K562 (cell line): ENCODE data around the gene ZDHHC16. TPM values are rescaled to one million over a fixed set of nuclear protein-coding genes. Genes with fewer than 3 reads are reported as not detected.

Source experiments
- ATAC-seq: fragments of 200-7000 bp; cut with Tn5 transposase; 3 replicates; pipeline ENCODE4 v1.9.1; 2020; ENCODE audit warnings: moderate library complexity
- BruUV-seq: library from RNA; stranded (reverse); fragments of 400-500 nt; replicated peaks from 2 replicates; lab custom pipeline; 2021; lab: Mats Ljungman, UMichigan
- CTCF ChIA-PET: fragments of 300-600 bp; formaldehyde crosslinking; extraction: SDS; loops from one replicate; lab custom pipeline; 2021; ENCODE audit warnings: low intra/inter-chr PET ratio; lab: Yijun Ruan, JAX
- POLR2A ChIA-PET: fragments of 300-600, 350-650 bp; sonication (Branson Sonifier 250); formaldehyde crosslinking; extraction: SDS; loops from one replicate; lab custom pipeline; 2021; ENCODE audit warnings: antibody characterized with exemption, inconsistent platforms; lab: Yijun Ruan, JAX
- DNase-seq, 4 experiments: peaks; one replicate each; pipeline versions ENCODE4 v3.0.0 to v3.0.0-alpha.2; 2011 to 2018; ENCODE audit warnings: low spot score in 3 of 4, mixed read lengths in 3 of 4; ENCODE audit errors: extremely low read depth in 1 of 4
- FAIRE-seq: peaks from 2 replicates; lab custom pipeline; 2011; peaks lifted over from hg19 to GRCh38; lab: Jason Lieb, UNC
- H2AFZ ChIP-seq: 2 replicates; pipeline ENCODE4 v1.6.0; 2011; ENCODE audit warnings: low read depth, low read length, control low read depth, inconsistent platforms
- H3K27ac ChIP-seq: fragments of 200-600 bp; 3 replicates; pipeline ENCODE4 v1.8.0; 2011; ENCODE audit warnings: low read depth, mild to moderate bottlenecking, control low read depth, inconsistent platforms, low read length, moderate library complexity, mixed read lengths; ENCODE audit errors: extremely low read depth
- H3K27me3 ChIP-seq, 2 experiments: fragments of 300-600 bp in 1 of 2; 2 replicates in 1 of 2; 3 replicates in 1 of 2; pipeline versions ENCODE4 v1.6.0 to v1.8.0; 2011; ENCODE audit warnings: inconsistent platforms in 2 of 2, low read length in 2 of 2, mild to moderate bottlenecking in 1 of 2, mixed read lengths in 1 of 2, moderate library complexity in 1 of 2; ENCODE audit not compliant: control insufficient read depth in 2 of 2, insufficient read depth in 2 of 2
- H3K36me3 ChIP-seq: fragments of 300-600 bp; 3 replicates; pipeline ENCODE4 v1.8.0; 2011; ENCODE audit warnings: mild to moderate bottlenecking, low read length, inconsistent platforms; ENCODE audit not compliant: control insufficient read depth, insufficient read depth
- H3K4me1 ChIP-seq, 2 experiments: fragments of 200-600 bp in 1 of 2; replicated peaks in 1 of 2; 2 replicates in 1 of 2; 3 replicates in 1 of 2; pipeline versions ENCODE4 v1.5.1 to v1.8.0; 2011; ENCODE audit warnings: inconsistent platforms in 2 of 2, low read length in 2 of 2, mild to moderate bottlenecking in 1 of 2, mixed read lengths in 1 of 2, moderate library complexity in 1 of 2; ENCODE audit not compliant: control insufficient read depth in 2 of 2, insufficient read depth in 2 of 2
- H3K4me2 ChIP-seq: 2 replicates; pipeline ENCODE4 v1.6.1; 2011; ENCODE audit warnings: low read length, control low read depth, inconsistent platforms, mixed read lengths; ENCODE audit not compliant: insufficient read depth
- H3K4me3 ChIP-seq: fragments of 200-600 bp; sonication (generic), shearing (Covaris generic); 2 replicates; pipeline ENCODE4 v1.5.1; 2016; ENCODE audit warnings: control low read depth, inconsistent platforms
- H3K79me2 ChIP-seq: fragments of 200-600 bp; 3 replicates; pipeline ENCODE4 v1.8.0; 2011; ENCODE audit warnings: low read length, inconsistent platforms; ENCODE audit not compliant: control insufficient read depth, insufficient read depth
- H3K9ac ChIP-seq, 2 experiments: 2 replicates each; pipeline versions ENCODE4 v1.6.0 to v1.6.1; 2011; ENCODE audit warnings: low read depth in 2 of 2, low read length in 2 of 2, control low read depth in 1 of 2, inconsistent platforms in 1 of 2, mild to moderate bottlenecking in 1 of 2, mixed read lengths in 1 of 2; ENCODE audit not compliant: insufficient read depth in 1 of 2
- H3K9me1 ChIP-seq: one replicate; pipeline ENCODE4 v1.6.0; 2011; ENCODE audit warnings: inconsistent platforms, mild to moderate bottlenecking, low read length, moderate library complexity; ENCODE audit not compliant: control insufficient read depth, insufficient read depth
- H3K9me3 ChIP-seq: replicated peaks from 2 replicates; pipeline ENCODE4 v1.5.1; 2011; ENCODE audit warnings: low read depth, low read length, inconsistent platforms; ENCODE audit not compliant: control insufficient read depth, insufficient read depth
- H4K20me1 ChIP-seq: replicated peaks from 2 replicates; pipeline ENCODE4 v1.6.1; 2011; ENCODE audit warnings: low read length, inconsistent platforms, mixed read lengths; ENCODE audit not compliant: control insufficient read depth, insufficient read depth
- EHMT2 ChIP-seq: fragments of 450-650 bp; IDR thresholded peaks from 2 replicates; pipeline ENCODE4 v1.6.1; 2018; ENCODE audit warnings: antibody characterized with exemption
- GTF2E2 ChIP-seq: fragments of 200-800 bp; sonication (Bioruptor generic); IDR thresholded peaks from 2 replicates; pipeline ENCODE4 v1.6.1; 2016; ENCODE audit warnings: missing genetic modification characterization, missing compliant biosample characterization
- MAFG ChIP-seq: fragments of 450-650 bp; conservative IDR thresholded peaks from 2 replicates; pipeline ENCODE4 v1.6.1; 2016; ENCODE audit warnings: missing genetic modification characterization, missing compliant biosample characterization
- MXD1 ChIP-seq: fragments of 250-450 bp; sonication (Bioruptor Pico); IDR thresholded peaks from 2 replicates; pipeline ENCODE4 v1.8.0; 2021; ENCODE audit warnings: borderline replicate concordance, mild to moderate bottlenecking, moderate library complexity; ENCODE audit not compliant: poor library complexity, severe bottlenecking
- NFXL1 ChIP-seq: fragments of 450-650 bp; formaldehyde crosslinking; IDR thresholded peaks from 2 replicates; pipeline ENCODE4 v1.4.0; 2021; ENCODE audit warnings: mild to moderate bottlenecking
- POLR2AphosphoS5 ChIP-seq: IDR thresholded peaks from 2 replicates; pipeline ENCODE4 v1.6.1; 2011; ENCODE audit warnings: mild to moderate bottlenecking, low read depth, low read length, moderate library complexity; ENCODE audit not compliant: control insufficient read depth, insufficient read depth
- SOX6 ChIP-seq: fragments of 450-650 bp; IDR thresholded peaks from 2 replicates; pipeline ENCODE4 v1.6.1; 2014; ENCODE audit warnings: mild to moderate bottlenecking
- STAT6 ChIP-seq: sonication (generic); formaldehyde crosslinking; IDR thresholded peaks from 2 replicates; pipeline ENCODE4 v1.8.1; 2023; ENCODE audit warnings: mild to moderate bottlenecking, missing genetic modification reagents
- ZNF212 ChIP-seq: fragments of 450-650 bp; formaldehyde crosslinking; IDR thresholded peaks from 2 replicates; pipeline ENCODE4 v1.4.0; 2020; ENCODE audit warnings: mild to moderate bottlenecking
- ZNF584 ChIP-seq: fragments of 200-800 bp; sonication (Bioruptor generic); IDR thresholded peaks from 2 replicates; pipeline ENCODE4 v1.6.1; 2016; ENCODE audit warnings: low read depth, mild to moderate bottlenecking, missing genetic modification characterization, missing compliant biosample characterization
- ZNF785 ChIP-seq: fragments of 250-450 bp; sonication (Bioruptor Pico); IDR thresholded peaks from 2 replicates; pipeline ENCODE4 v1.4.0; 2020; ENCODE audit warnings: mild to moderate bottlenecking
- WGBS: fragments of 100-300 bp; shearing (Covaris generic); methylation state at CpG from one replicate; pipeline ENCODE4 v1.1.6; 2016; ENCODE audit warnings: low coverage, mixed read lengths; ENCODE audit not compliant: insufficient coverage; ENCODE audit errors: missing lambda C conversion rate; 5-methylcytosine and 5-hydroxymethylcytosine counted together
- in situ Hi-C: fragments of 300-500 bp; cut with MboI; formaldehyde crosslinking; loops from 4 replicates; pipeline ENCODE4 v1.15.0; 2018; ENCODE audit warnings: inconsistent platforms, mixed read lengths
- intact Hi-C: fragments of 100-400 bp; cut with micrococcal nuclease; formaldehyde crosslinking; loops from 2 replicates; pipeline ENCODE4 v1.14.2; 2022
- polyA plus RNA-seq, 8 experiments: library from polyadenylated mRNA; depleted of rRNA in 4 of 8; stranded (reverse) in 5 of 8; unstranded in 3 of 8; fragments of >200 nt; fragmentation: Nextera tagmentation in 2 of 8; fragmentation: Illumina TruSeq in 1 of 8; extraction: Ambion mirVana in 2 of 8; extraction: Trizol in 1 of 8; gene quantifications; 2 replicates each; pipeline versions ENCODE4 v1.2.1 to v1.2.3, GENCODE V29; 2011 to 2014; ENCODE audit warnings: inconsistent platforms in 1 of 8, missing spikeins in 1 of 8
- total RNA-seq, 7 experiments: library from RNA; depleted of rRNA in 6 of 7; stranded (reverse); fragments of >200 nt in 6 of 7; fragmentation: Illumina TruSeq in 2 of 7; extraction: Trizol in 2 of 7; gene quantifications; 2 replicates each; pipeline versions ENCODE4 v1.2.1 to v1.2.3, GENCODE V29; 2011 to 2021; ENCODE audit warnings: low replicate concordance in 1 of 7
- TF ChIP-seq, protein P1 (sequence below): sonication (generic); formaldehyde crosslinking; IDR thresholded peaks from 2 replicates; pipeline ENCODE4 v1.8.1; 2023; ENCODE audit warnings: mild to moderate bottlenecking, missing genetic modification reagents
- TF ChIP-seq, protein P2 (sequence below): sonication (generic); formaldehyde crosslinking; IDR thresholded peaks from 2 replicates; pipeline ENCODE4 v1.5.0; 2020; ENCODE audit warnings: missing genetic modification reagents
- TF ChIP-seq, protein P3 (sequence below): fragments of 250-450 bp; sonication (Bioruptor Pico); IDR thresholded peaks from 2 replicates; pipeline ENCODE4 v1.8.0; 2022; ENCODE audit warnings: inconsistent platforms, mild to moderate bottlenecking, moderate library complexity, borderline replicate concordance

Gene ZDHHC16
- total and polyA plus RNA-seq, 9 of the 15 experiments (the other 6 are each of a cell fraction or from before 2014, with no cell fraction given): 12.5 to 33.8 (median 21.3) TPM

GRCh38 chr10:97459933-97460332 is 14.0 kb downstream of the ZDHHC16 start:
- H3K36me3 ChIP-seq: peaks cover 91% of the 10 kb centered on the region
- 89% methylated on average over 7 of the region's 7 CpGs for WGBS
- H3K4me1 ChIP-seq: no peaks in the 10 kb centered on the region; a peak in 1 of 5 replicates
- H3K27me3 ChIP-seq: no peaks in the 10 kb centered on the region
- no peaks in the 10 kb centered on the region for H3K9me3 ChIP-seq
- in situ Hi-C loops (loop anchor here (5.0 kb wide), 1 partner anchor 152 kb away; no protein-coding TSS in a partner anchor), intact Hi-C loops (loop anchor here (5.0 kb wide), 1 partner anchor 92 kb away; no protein-coding TSS in a partner anchor)
- DNase-seq (no peak), ATAC-seq (no peak), FAIRE-seq (no peak)
- BruUV-seq: no TSS peak
- no peak overlapping the region for H3K27ac ChIP-seq
- no peak overlapping the region for H3K4me2 ChIP-seq
- H3K79me2 ChIP-seq: no peaks in the 10 kb centered on the region
- no peaks in the 10 kb centered on the region for H3K9me1 ChIP-seq
- H2AFZ ChIP-seq: no peak overlapping the region
- POLR2A ChIA-PET: interaction anchor here (0.6 kb wide), 1 partner anchor 31 kb away, joined by 3 read pairs; no protein-coding TSS in a partner anchor
- no peak overlapping the region for H3K9ac ChIP-seq
- no peaks in the 10 kb centered on the region for H4K20me1 ChIP-seq
- no peak overlapping the region for H3K4me3 ChIP-seq
- CTCF ChIA-PET: no interaction called here
- TF ChIP-seq POLR2AphosphoS5: no peak
- TF ChIP-seq MAFG (tag): no peak
- TF ChIP-seq, protein P1, sequence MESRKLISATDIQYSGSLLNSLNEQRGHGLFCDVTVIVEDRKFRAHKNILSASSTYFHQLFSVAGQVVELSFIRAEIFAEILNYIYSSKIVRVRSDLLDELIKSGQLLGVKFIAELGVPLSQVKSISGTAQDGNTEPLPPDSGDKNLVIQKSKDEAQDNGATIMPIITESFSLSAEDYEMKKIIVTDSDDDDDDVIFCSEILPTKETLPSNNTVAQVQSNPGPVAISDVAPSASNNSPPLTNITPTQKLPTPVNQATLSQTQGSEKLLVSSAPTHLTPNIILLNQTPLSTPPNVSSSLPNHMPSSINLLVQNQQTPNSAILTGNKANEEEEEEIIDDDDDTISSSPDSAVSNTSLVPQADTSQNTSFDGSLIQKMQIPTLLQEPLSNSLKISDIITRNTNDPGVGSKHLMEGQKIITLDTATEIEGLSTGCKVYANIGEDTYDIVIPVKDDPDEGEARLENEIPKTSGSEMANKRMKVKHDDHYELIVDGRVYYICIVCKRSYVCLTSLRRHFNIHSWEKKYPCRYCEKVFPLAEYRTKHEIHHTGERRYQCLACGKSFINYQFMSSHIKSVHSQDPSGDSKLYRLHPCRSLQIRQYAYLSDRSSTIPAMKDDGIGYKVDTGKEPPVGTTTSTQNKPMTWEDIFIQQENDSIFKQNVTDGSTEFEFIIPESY: no peak
- TF ChIP-seq, protein P2, sequence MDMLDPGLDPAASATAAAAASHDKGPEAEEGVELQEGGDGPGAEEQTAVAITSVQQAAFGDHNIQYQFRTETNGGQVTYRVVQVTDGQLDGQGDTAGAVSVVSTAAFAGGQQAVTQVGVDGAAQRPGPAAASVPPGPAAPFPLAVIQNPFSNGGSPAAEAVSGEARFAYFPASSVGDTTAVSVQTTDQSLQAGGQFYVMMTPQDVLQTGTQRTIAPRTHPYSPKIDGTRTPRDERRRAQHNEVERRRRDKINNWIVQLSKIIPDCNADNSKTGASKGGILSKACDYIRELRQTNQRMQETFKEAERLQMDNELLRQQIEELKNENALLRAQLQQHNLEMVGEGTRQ (CRISPR knock-in tag): no peak
- no peak for TF ChIP-seq ZNF212 (CRISPR knock-in tag)
- TF ChIP-seq NFXL1 (CRISPR knock-in tag): no peak
- no peak for TF ChIP-seq GTF2E2 (tag)
- no peak for TF ChIP-seq STAT6
- TF ChIP-seq SOX6: no peak
- TF ChIP-seq ZNF785: no peak
- no peak for TF ChIP-seq ZNF584 (CRISPR knock-in tag)
- TF ChIP-seq MXD1: no peak
- TF ChIP-seq, protein P3, sequence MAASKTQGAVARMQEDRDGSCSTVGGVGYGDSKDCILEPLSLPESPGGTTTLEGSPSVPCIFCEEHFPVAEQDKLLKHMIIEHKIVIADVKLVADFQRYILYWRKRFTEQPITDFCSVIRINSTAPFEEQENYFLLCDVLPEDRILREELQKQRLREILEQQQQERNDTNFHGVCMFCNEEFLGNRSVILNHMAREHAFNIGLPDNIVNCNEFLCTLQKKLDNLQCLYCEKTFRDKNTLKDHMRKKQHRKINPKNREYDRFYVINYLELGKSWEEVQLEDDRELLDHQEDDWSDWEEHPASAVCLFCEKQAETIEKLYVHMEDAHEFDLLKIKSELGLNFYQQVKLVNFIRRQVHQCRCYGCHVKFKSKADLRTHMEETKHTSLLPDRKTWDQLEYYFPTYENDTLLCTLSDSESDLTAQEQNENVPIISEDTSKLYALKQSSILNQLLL: no peak
- TF ChIP-seq EHMT2: no peak
